HG03565 (cell line): Measurements from ENCODE around the gene PSMA5.

Source experiments
- ATAC-seq: cut with Tn5 transposase; IDR thresholded peaks from one replicate; pipeline ENCODE4 v1.9.1; 2021; ENCODE audit warnings: mild to moderate bottlenecking, moderate library complexity; ENCODE audit not compliant: unreplicated experiment

The PSMA5 gene

DNA sequence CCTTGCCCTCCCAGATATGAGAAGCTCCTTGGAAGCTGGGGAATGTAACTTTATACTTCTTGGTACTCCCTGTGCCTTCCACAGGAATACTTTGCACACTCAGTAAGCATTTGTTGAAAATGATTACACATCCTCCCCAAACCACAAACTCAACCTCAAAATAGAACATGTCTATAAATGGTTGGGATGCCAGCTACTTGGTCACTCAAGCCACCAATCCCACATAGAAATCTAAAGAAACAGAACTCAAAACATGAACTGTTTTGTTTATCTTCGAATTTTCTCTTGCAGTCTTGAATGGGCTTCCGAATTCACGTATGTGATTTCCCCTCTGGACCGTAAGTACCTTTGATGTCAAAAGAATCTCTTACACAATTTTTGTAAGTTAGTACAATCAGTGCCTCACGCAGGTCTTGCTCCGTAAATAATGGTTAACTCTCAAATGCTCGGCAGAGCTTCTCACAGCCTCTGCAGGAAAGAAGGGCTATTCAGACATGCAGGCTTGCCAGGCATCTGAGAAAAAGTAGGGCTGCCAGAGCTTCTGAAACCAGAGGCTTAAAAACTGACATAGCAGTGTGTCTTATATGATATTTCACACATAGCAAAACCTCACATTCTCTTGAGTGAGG, 55.4 kb downstream of the PSMA5 start:
- ATAC-seq = no peak

DNA sequence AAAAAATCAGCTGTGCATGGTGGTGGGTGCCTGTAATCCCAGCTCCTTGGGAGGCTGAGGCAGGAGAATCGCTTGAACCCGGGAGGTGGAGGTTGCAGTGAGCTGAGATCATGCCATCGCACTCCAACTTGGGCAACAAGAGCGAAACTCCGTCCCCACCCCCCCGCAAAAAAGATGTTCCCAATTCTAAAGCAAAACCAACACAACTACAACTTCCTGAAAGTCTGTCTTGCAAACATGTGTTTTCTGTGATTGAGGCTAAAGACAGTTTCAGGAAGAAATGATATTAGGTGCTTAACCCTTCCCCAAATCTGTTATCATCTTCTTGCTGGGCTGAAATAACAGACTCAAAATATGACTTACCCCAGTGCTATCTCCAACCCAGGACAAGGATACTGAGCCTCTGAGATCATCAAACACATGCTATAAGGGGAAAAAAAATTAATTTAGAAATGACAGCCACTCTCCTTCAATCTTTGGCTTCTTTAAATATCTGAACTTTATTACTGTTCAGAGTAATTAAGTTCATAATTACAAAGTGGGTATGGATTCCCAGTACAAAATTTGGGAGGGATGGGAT, 57.0 kb downstream of the PSMA5 start:
- no peak for ATAC-seq

DNA sequence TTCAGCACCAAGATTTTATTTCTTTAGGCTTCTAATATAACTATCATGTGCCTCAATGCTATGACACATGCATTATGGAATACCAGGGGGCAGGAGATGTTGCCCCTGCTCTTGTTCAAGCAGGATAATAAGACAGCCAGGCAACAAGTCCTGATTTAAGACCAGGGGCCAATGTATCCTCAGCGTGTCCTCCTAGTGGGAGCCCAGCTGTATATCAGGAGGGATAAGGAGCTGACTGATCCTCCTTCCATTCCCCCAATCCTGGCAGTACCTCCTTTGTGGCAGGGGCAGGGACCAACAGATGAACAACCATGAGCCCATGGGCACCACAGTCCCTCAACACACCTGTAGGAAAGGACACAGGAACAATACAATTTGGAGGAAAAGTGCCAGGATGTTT, 57.8 kb downstream of the PSMA5 start:
- no peak for ATAC-seq

- ATAC-seq = no peak
Measured at GRCh38 chr1:109367626-109368025, 58.6 kb downstream of the PSMA5 start.

DNA sequence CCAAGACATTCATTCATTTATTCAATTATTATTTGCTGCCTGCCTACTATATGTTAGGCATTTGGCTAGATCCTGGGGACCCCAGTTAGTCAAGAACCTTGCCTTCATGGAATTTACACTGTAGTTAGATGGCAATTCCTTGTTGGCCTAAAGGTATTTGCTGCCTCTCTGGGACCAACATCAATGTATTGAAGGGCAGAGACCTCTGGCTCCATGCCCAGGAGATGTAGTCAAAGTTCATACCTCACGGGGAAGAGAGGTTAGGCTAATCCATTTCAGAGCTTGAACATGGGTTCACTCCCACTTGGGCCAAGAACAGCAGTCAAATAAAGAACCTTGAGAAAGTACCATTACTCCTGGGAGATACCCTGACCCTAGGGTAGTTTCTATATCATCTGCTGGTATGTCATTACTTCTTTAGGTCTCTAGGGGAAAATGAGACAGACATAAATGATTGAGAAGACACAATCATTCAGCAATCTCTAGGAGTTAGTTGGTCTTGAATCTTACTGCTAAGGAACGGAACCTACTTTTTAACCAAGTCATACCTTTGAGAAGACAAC, 60.5 kb downstream of the PSMA5 start:
- ATAC-seq = no peak

GRCh38 chr1:109361649-109362048, 64.6 kb downstream of the PSMA5 start:
- ATAC-seq = no peak

DNA sequence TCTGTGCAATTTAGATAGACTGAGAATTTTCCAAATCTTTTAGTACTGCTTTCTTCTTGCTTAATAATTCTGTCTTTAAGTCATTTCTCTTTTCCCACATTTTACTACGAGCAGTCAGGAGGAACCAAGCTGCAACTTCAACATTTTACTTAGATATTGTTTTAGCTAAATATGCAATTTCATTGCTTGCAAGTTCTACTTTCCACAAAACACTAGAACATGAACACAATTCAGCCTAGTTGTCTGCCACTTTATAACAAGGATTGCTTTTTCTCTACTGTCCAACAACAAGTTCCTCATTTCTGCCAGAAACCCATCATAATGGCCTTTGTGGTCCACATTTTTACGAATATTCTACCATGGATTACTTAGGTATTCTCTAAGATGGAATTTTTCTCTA, 65.2 kb downstream of the PSMA5 start:
- no peak for ATAC-seq

DNA sequence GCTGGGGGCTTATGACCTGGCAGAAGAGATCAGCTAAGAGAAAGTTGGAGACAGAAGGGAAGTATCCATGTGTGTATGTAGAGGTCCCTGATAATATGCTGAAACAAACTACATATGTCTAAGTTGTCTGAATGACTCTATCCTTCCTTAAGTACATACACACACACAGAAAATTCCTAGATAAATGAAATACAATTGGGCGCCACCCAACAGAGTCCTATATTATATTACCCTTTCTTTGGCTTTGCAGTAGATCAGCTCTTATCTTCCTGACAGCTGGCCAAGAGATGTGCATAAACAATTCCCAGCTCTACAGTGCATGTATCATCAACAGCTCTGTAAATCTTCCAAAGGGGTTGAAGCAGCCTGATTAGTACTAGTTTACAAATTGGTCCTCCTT, 68.6 kb downstream of the PSMA5 start:
- no peak for ATAC-seq

DNA sequence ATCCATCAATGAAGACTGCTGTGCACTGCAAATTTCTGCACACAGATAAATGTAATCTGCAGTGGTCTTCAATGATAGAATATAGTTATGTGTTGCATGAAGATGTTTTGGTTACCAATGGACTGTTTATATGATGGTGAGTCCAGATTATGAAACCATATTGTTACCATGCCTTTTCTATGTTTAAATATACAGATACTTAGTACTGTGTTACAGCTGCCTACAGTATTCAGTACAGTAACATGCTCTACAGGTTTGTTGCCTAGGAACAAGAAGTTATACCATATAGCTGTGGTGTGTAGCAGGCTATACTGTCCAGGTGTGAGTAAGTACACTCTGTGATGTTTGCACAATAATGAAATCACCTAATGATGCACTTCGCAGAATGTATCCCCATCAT, 69.3 kb downstream of the PSMA5 start:
- no peak for ATAC-seq

GRCh38 chr1:109356505-109356904, 69.7 kb downstream of the PSMA5 start:
- ATAC-seq = no peak

DNA sequence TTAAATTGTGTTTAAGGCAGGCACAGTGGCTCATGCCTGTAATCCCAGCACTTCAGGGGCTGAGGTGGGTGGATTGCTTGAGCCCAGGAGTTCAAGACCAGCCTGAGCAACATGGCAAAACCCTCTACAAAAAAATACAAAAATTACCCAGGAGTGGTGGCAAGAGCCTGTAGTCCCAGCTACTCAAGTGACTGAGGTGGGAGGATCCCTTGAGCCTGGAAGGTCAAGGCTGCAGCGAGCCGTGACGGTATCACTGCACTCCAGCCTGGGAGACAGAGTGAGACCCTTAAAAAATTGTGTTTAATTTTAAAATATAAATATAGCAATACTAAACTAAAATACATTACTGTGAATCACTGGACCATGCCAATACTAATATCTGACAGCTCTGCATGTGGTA, 71.3 kb downstream of the PSMA5 start:
- ATAC-seq = no peak

DNA sequence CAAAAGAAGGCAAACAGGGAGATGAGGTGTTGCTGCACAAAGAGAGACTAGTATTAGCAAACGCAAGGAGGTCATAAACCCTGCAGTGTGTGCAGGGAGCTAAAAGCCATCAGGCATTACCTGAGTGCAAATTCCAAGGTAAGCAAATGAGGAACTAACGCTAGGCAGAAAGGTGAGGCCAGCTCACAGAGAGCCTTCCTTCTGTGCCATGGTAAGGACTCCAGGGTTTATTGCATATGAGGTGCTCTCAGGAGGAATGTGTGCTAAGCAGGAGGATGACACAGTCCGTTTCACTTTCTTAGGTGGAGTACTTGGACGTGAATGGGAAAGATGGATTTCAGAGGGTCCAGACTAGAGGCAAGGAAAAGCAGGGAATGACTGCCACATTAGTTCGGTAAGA, 74.8 kb downstream of the PSMA5 start:
- no peak for ATAC-seq

- no peak for ATAC-seq
Measured at GRCh38 chr1:109350655-109351054, 75.6 kb downstream of the PSMA5 start.

- ATAC-seq = no peak
Measured at GRCh38 chr1:109350182-109350581, 76.1 kb downstream of the PSMA5 start.
